Right cardiac atrium (tissue), 5 donors: ENCODE data around the gene DFFB. TPM values are rescaled to one million over a fixed set of nuclear protein-coding genes. Genes with fewer than 3 reads are reported as not detected.

ENCODE experiments used
- ATAC-seq, 2 donors: fragments of 200-7000 bp; cut with Tn5 transposase; one replicate each; pipeline versions ENCODE4 v1.8.0 to v1.9.1; 2020; ENCODE audit warnings: moderate library complexity in 2 of 2, mild to moderate bottlenecking in 1 of 2
- DNase-seq, 3 donors: peaks; one replicate each; pipeline ENCODE4 v3.0.0-alpha.2; 2020
- H3K27ac ChIP-seq: one replicate; pipeline ENCODE4 v1.5.1; 2013; ENCODE audit warnings: mild to moderate bottlenecking, low read length, control low read depth, moderate library complexity
- H3K27me3 ChIP-seq: one replicate; pipeline ENCODE4 v1.6.1; 2013; ENCODE audit not compliant: control insufficient read depth, insufficient read depth
- H3K4me1 ChIP-seq: one replicate; pipeline ENCODE4 v1.6.1; 2013; ENCODE audit warnings: low read length; ENCODE audit not compliant: control insufficient read depth, insufficient read depth
- H3K4me3 ChIP-seq: one replicate; pipeline ENCODE4 v1.5.1; 2013; ENCODE audit warnings: low read length, control low read depth
- H3K9me3 ChIP-seq: one replicate; pipeline ENCODE4 v1.6.1; 2013; ENCODE audit warnings: low read length; ENCODE audit not compliant: control insufficient read depth
- whole genome bisulfite sequencing: extraction: QIAGEN DNeasy Blood & Tissue Kit; methylation state at CpG from one replicate; pipeline ENCODE4 v1.1.7; 2013; 5-methylcytosine and 5-hydroxymethylcytosine counted together
- intact Hi-C, 4 donors: fragments of 100-400 bp; cut with DNase I; formaldehyde crosslinking; loops; one replicate each; pipeline versions ENCODE4 v1.11.0 to v1.14.0; 2022 to 2023
- polyA plus RNA-seq: library from polyadenylated mRNA; stranded (reverse); fragments of 200-250 nt; gene quantifications from one replicate; pipeline ENCODE4 v1.2.3, GENCODE V29; 2013
- total RNA-seq, 4 donors: library from RNA; stranded (reverse); fragmentation: NEBNext Ultra II Directional; extraction: Animal tissue kit (Norgen Biotek cat#: 25700); gene quantifications; one replicate each; pipeline ENCODE4 v1.2.1, GENCODE V29; 2021
- donor health status: healthy with polysubstance abuse.
- donor health status: DM: no; HTN: yes; CAD: no.
- donor health status: DM: no; HTN: no; CAD: no.
- donor health status: DM: no; HTN: yes; CAD: no; lungs with severe emphysema.
- donor health status: DM: yes; HTN: yes; CAD: no.

DFFB gene
- total and polyA plus RNA-seq, 5 donors: 2.6 to 6.1 (median 4.0) TPM

- Histone ChIP-seq H3K27me3 (no peaks in the 10 kb centered on the region), H3K9me3 (no peaks in the 10 kb centered on the region), H3K27ac (no peak overlapping the region), H3K4me3 (no peak overlapping the region), H3K4me1 (peaks cover 2% of the 10 kb centered on the region)
- intact Hi-C loops: no loop called here
- ATAC-seq (no peak), DNase-seq (no peak)
- WGBS: 75% methylated on average over 15 of the region's 15 CpGs
These were observed 4.4 kb upstream of the DFFB start for GRCh38 chr1:3852711-3853485.

- Histone ChIP-seq H3K4me3 (peak overlapping the region; percentile 66), H3K27me3 (no peaks in the 10 kb centered on the region), H3K27ac (no peak overlapping the region), H3K4me1 (peaks cover 10% of the 10 kb centered on the region), H3K9me3 (no peaks in the 10 kb centered on the region)
- ATAC-seq (peak; percentile 2 to 14), DNase-seq (no peak)
- WGBS: 12% methylated on average over 21 of the region's 21 CpGs
- intact Hi-C loops: no loop called here
These were observed 484 bp downstream of the DFFB start for GRCh38 chr1:3857791-3858129.

- peaks cover 10% of the 10 kb centered on the region for H3K4me1 ChIP-seq
- H3K4me3 ChIP-seq: peak overlapping the region; percentile 66
- intact Hi-C loops: no loop called here
- 64% methylated on average over 34 of the region's 34 CpGs for WGBS
- H3K27me3 ChIP-seq: no peaks in the 10 kb centered on the region
- no peak overlapping the region for H3K27ac ChIP-seq
- DNase-seq (peak in 1 of 3 donors; percentile 67), ATAC-seq (peak; percentile 3 to 24)
- no peaks in the 10 kb centered on the region for H3K9me3 ChIP-seq
These were observed 1.1 kb downstream of the DFFB start for GRCh38 chr1:3858231-3858981.

- H3K4me1 ChIP-seq: peaks cover 3% of the 10 kb centered on the region
- no peaks in the 10 kb centered on the region for H3K9me3 ChIP-seq
- no peak for DNase-seq
- intact Hi-C loops: no loop called here
- no peak overlapping the region for H3K27ac ChIP-seq
- no peak overlapping the region for H3K4me3 ChIP-seq
- no peaks in the 10 kb centered on the region for H3K27me3 ChIP-seq
- WGBS: 82% methylated on average over 12 of the region's 12 CpGs
- no peak for ATAC-seq
These were observed 6.1 kb downstream of the DFFB start for GRCh38 chr1:3863231-3863935.

- no peak for DNase-seq
- no peaks in the 10 kb centered on the region for H3K27me3 ChIP-seq
- H3K27ac ChIP-seq: no peak overlapping the region
- H3K4me1 ChIP-seq: no peaks in the 10 kb centered on the region
- no peak overlapping the region for H3K4me3 ChIP-seq
- ATAC-seq: no peak
- 96% methylated on average over 6 of the region's 6 CpGs for WGBS
- intact Hi-C loops: no loop called here
- H3K9me3 ChIP-seq: no peaks in the 10 kb centered on the region
These were observed 7.6 kb downstream of the DFFB start for GRCh38 chr1:3864884-3865283.

GRCh38 chr1:3865606-3866160 is 8.4 kb downstream of the DFFB start:
- no peak for DNase-seq
- no peaks in the 10 kb centered on the region for H3K9me3 ChIP-seq
- WGBS: 78% methylated on average over 18 of the region's 18 CpGs
- no peaks in the 10 kb centered on the region for H3K4me1 ChIP-seq
- intact Hi-C loops: no loop called here
- H3K4me3 ChIP-seq: no peak overlapping the region
- no peaks in the 10 kb centered on the region for H3K27me3 ChIP-seq
- no peak for ATAC-seq
- H3K27ac ChIP-seq: no peak overlapping the region

GRCh38 chr1:3868464-3869006 is 11.3 kb downstream of the DFFB start:
- H3K4me1 ChIP-seq: no peaks in the 10 kb centered on the region
- no peaks in the 10 kb centered on the region for H3K27me3 ChIP-seq
- peak; percentile 46 to 55 for ATAC-seq
- H3K27ac ChIP-seq: no peak overlapping the region
- WGBS: 82% methylated on average over 13 of the region's 13 CpGs
- H3K9me3 ChIP-seq: no peaks in the 10 kb centered on the region
- no peak for DNase-seq
- H3K4me3 ChIP-seq: no peak overlapping the region
- intact Hi-C loops: no loop called here

GRCh38 chr1:3869751-3870301 is 12.6 kb downstream of the DFFB start:
- H3K4me3 ChIP-seq: no peak overlapping the region
- ATAC-seq (peak in 1 of 2 donors; percentile 17), DNase-seq (no peak)
- no peak overlapping the region for H3K27ac ChIP-seq
- intact Hi-C loops: no loop called here
- no peaks in the 10 kb centered on the region for H3K9me3 ChIP-seq
- WGBS: 79% methylated on average over 18 of the region's 18 CpGs
- no peaks in the 10 kb centered on the region for H3K4me1 ChIP-seq
- no peaks in the 10 kb centered on the region for H3K27me3 ChIP-seq

GRCh38 chr1:3871451-3871805 is 14.2 kb downstream of the DFFB start:
- intact Hi-C loops: no loop called here
- Histone ChIP-seq H3K27me3 (no peaks in the 10 kb centered on the region), H3K9me3 (no peaks in the 10 kb centered on the region), H3K27ac (no peak overlapping the region), H3K4me1 (no peaks in the 10 kb centered on the region), H3K4me3 (no peak overlapping the region)
- WGBS: 97% methylated on average over 7 of the region's 7 CpGs
- ATAC-seq: no peak
- no peak for DNase-seq

GRCh38 chr1:3872546-3872945 is 15.3 kb downstream of the DFFB start:
- no peaks in the 10 kb centered on the region for H3K4me1 ChIP-seq
- H3K4me3 ChIP-seq: no peak overlapping the region
- 89% methylated on average over 8 of the region's 8 CpGs for WGBS
- H3K27ac ChIP-seq: no peak overlapping the region
- no peaks in the 10 kb centered on the region for H3K27me3 ChIP-seq
- intact Hi-C loops: no loop called here
- ATAC-seq (no peak), DNase-seq (no peak)
- no peaks in the 10 kb centered on the region for H3K9me3 ChIP-seq
